ENCODE results near the gene OPA3.

GRCh38 chr19:45554481-45554880 lies 30.1 kb downstream of the OPA3 start:
- no peak for TF ChIP-seq FOXK1 (CRISPR knock-in tag; IDR thresholded peaks at IDR 0.05)
- TF ChIP-seq CTCF (IDR thresholded peaks at IDR 0.05), result no peak
- no peak for TF ChIP-seq SMAD3 (CRISPR knock-in tag; IDR thresholded peaks at IDR 0.05; ENCODE audit: borderline replicate concordance)
- no peak for TF ChIP-seq NR3C1 (CRISPR knock-in tag; conservative IDR thresholded peaks at IDR 0.05; ENCODE audit: low read depth)
- TF ChIP-seq GABPB1 (CRISPR knock-in tag; IDR thresholded peaks at IDR 0.05), result no peak
- TF ChIP-seq ELF4 (CRISPR knock-in tag; IDR thresholded peaks at IDR 0.05; ENCODE audit: low read depth), result no peak

Data from WTC11 (cell line).